SK-N-SH (cell line): ENCODE data around the gene AFAP1. TPM values are rescaled to one million over a fixed set of nuclear protein-coding genes. Genes with fewer than 3 reads are reported as not detected.

Experiments used
- CTCF ChIA-PET: fragments of 300-600, 350-600 bp; formaldehyde crosslinking; extraction: SDS; loops from one replicate; lab custom pipeline; 2021; lab: Yijun Ruan, JAX
- POLR2A ChIA-PET: fragments of 350-600 bp; sonication (Branson Sonifier 250); formaldehyde crosslinking; extraction: SDS; loops from one replicate; lab custom pipeline; 2020; ENCODE audit warnings: antibody characterized with exemption, inconsistent platforms; lab: Yijun Ruan, JAX
- DNase-seq: peaks from one replicate; pipeline ENCODE4 v3.0.0; 2012
- H2AFZ ChIP-seq: fragments of 200-600 bp; sonication (generic); 2 replicates; pipeline ENCODE4 v1.8.1; 2016; ENCODE audit warnings: antibody characterized with exemption, mild to moderate bottlenecking, low read depth
- H3F3A ChIP-seq: fragments of 200-600 bp; sonication (generic); replicated peaks from 2 replicates; pipeline ENCODE3; 2016; ENCODE audit warnings: antibody characterized with exemption, mild to moderate bottlenecking; ENCODE audit not compliant: insufficient read depth
- H3K27ac ChIP-seq, 2 experiments: fragments of 200-500 bp in 1 of 2; fragments of 200-600 bp in 1 of 2; sonication (Bioruptor generic) in 1 of 2; sonication (generic), shearing (Covaris generic) in 1 of 2; 2 replicates each; pipeline versions ENCODE4 v1.5.1 to v1.6.1; 2014 to 2016; ENCODE audit warnings: low read depth in 2 of 2, inconsistent platforms in 1 of 2, low read length in 1 of 2, mild to moderate bottlenecking in 1 of 2, mixed read lengths in 1 of 2
- H3K27me3 ChIP-seq: fragments of 200-600 bp; sonication (generic), shearing (Covaris generic); 2 replicates; pipeline ENCODE4 v1.6.1; 2016; ENCODE audit warnings: mixed run types; ENCODE audit not compliant: insufficient read depth
- H3K36me3 ChIP-seq, 2 experiments: fragments of 200-500 bp in 1 of 2; fragments of 200-600 bp in 1 of 2; sonication (Bioruptor generic) in 1 of 2; sonication (generic) in 1 of 2; replicated peaks in 1 of 2; 2 replicates each; pipeline versions ENCODE3 to v1.5.1; 2014 to 2016; ENCODE audit warnings: low read length in 1 of 2, mild to moderate bottlenecking in 1 of 2; ENCODE audit not compliant: insufficient read depth in 2 of 2, control insufficient read depth in 1 of 2
- H3K4me1 ChIP-seq, 2 experiments: fragments of 200-500 bp in 1 of 2; fragments of 200-600 bp in 1 of 2; sonication (Bioruptor generic) in 1 of 2; sonication (generic), shearing (Covaris generic) in 1 of 2; 2 replicates each; pipeline versions ENCODE4 v1.5.1 to v1.6.1; 2014 to 2016; ENCODE audit warnings: low read depth in 1 of 2, low read length in 1 of 2, mixed run types in 1 of 2; ENCODE audit not compliant: insufficient read depth in 2 of 2, control insufficient read depth in 1 of 2
- H3K4me2 ChIP-seq: fragments of 200-600 bp; sonication (generic), shearing (Covaris generic); 2 replicates; pipeline ENCODE4 v1.6.1; 2017; ENCODE audit warnings: mixed run types
- H3K4me3 ChIP-seq, 2 experiments: fragments of 200-500 bp in 1 of 2; fragments of 200-600 bp in 1 of 2; sonication (Bioruptor generic) in 1 of 2; sonication (generic), shearing (Covaris generic) in 1 of 2; 2 replicates each; pipeline versions ENCODE4 v1.5.1 to v1.8.1; 2014 to 2016; ENCODE audit warnings: low read depth in 2 of 2, inconsistent platforms in 1 of 2, low read length in 1 of 2, mild to moderate bottlenecking in 1 of 2, mixed read lengths in 1 of 2, moderate library complexity in 1 of 2
- H3K79me2 ChIP-seq: fragments of 200-600 bp; sonication (generic); 2 replicates; pipeline ENCODE4 v1.8.1; 2017; ENCODE audit warnings: mild to moderate bottlenecking; ENCODE audit not compliant: insufficient read depth
- H3K9ac ChIP-seq: fragments of 200-600 bp; sonication (generic); 2 replicates; pipeline ENCODE4 v1.6.1; 2017; ENCODE audit warnings: mixed run types
- H3K9me2 ChIP-seq: fragments of 200-600 bp; sonication (generic); 2 replicates; pipeline ENCODE4 v1.6.1; 2017; ENCODE audit warnings: mixed run types
- H3K9me3 ChIP-seq: fragments of 200-600 bp; sonication (generic); 2 replicates; pipeline ENCODE4 v1.6.1; 2017; ENCODE audit warnings: mixed run types, mild to moderate bottlenecking, moderate library complexity
- H4K20me1 ChIP-seq: fragments of 200-600 bp; sonication (generic); 2 replicates; pipeline ENCODE4 v1.6.1; 2017; ENCODE audit warnings: mild to moderate bottlenecking, mixed run types; ENCODE audit not compliant: insufficient read depth
- CTCF ChIP-seq: fragments of 200-600 bp; sonication (generic); IDR thresholded peaks from 2 replicates; pipeline ENCODE4 v1.6.1; 2017; ENCODE audit warnings: antibody characterized with exemption, mild to moderate bottlenecking, moderate library complexity
- ELF1 ChIP-seq: IDR thresholded peaks from 2 replicates; pipeline ENCODE4 v1.4.0; 2012
- EP300 ChIP-seq, 2 experiments: IDR thresholded peaks; 2 replicates each; pipeline versions ENCODE4 v1.4.0 to v1.6.1; 2012; ENCODE audit warnings: borderline replicate concordance in 1 of 2, low read depth in 1 of 2, low read length in 1 of 2
- FOXM1 ChIP-seq: IDR thresholded peaks from 2 replicates; pipeline ENCODE4 v1.4.0; 2012; ENCODE audit warnings: low read depth, mild to moderate bottlenecking
- GABPA ChIP-seq: IDR thresholded peaks from 2 replicates; pipeline ENCODE4 v1.4.0; 2012; ENCODE audit warnings: low read depth, mild to moderate bottlenecking
- IRF3 ChIP-seq: fragments of 150-350 bp; IDR thresholded peaks from 2 replicates; pipeline ENCODE4 v1.6.1; 2016; ENCODE audit warnings: mild to moderate bottlenecking, low read depth, low read length
- JUND ChIP-seq: IDR thresholded peaks from 2 replicates; pipeline ENCODE4 v1.4.0; 2012
- MAX ChIP-seq: IDR thresholded peaks from 2 replicates; pipeline ENCODE4 v1.4.0; 2012; ENCODE audit warnings: low read depth
- MEF2A ChIP-seq: IDR thresholded peaks from 2 replicates; pipeline ENCODE4 v1.4.0; 2012; ENCODE audit warnings: low read depth, borderline replicate concordance
- MXI1 ChIP-seq: IDR thresholded peaks from 2 replicates; pipeline ENCODE4 v1.6.1; 2012; ENCODE audit warnings: mild to moderate bottlenecking, low read depth, low read length, improper control_type of control experiment
- NFIC ChIP-seq: IDR thresholded peaks from 2 replicates; pipeline ENCODE4 v1.4.0; 2012; ENCODE audit warnings: borderline replicate concordance
- NRF1 ChIP-seq: IDR thresholded peaks from 2 replicates; pipeline ENCODE4 v1.6.1; 2012; ENCODE audit warnings: low read depth, mild to moderate bottlenecking, low read length
- PBX3 ChIP-seq: IDR thresholded peaks from 2 replicates; pipeline ENCODE4; 2012
- RAD21 ChIP-seq: IDR thresholded peaks from 2 replicates; pipeline ENCODE4 v1.6.1; 2012; ENCODE audit warnings: mild to moderate bottlenecking, low read length
- RCOR1 ChIP-seq: fragments of 150-350 bp; IDR thresholded peaks from 2 replicates; pipeline ENCODE4 v1.6.1; 2017; ENCODE audit warnings: antibody characterized with exemption, low read length
- REST ChIP-seq: IDR thresholded peaks from 2 replicates; pipeline ENCODE4 v1.6.1; 2012; ENCODE audit warnings: mild to moderate bottlenecking, low read depth, low read length, moderate library complexity
- RFX5 ChIP-seq: IDR thresholded peaks from 2 replicates; pipeline ENCODE4 v1.6.1; 2012; ENCODE audit warnings: mild to moderate bottlenecking, improper control_type of control experiment, low read length
- RXRA ChIP-seq: IDR thresholded peaks from 2 replicates; pipeline ENCODE4 v1.4.0; 2012; ENCODE audit warnings: low read depth, mild to moderate bottlenecking, borderline replicate concordance
- SIN3A ChIP-seq: IDR thresholded peaks from 2 replicates; pipeline ENCODE4 v1.6.1; 2012; ENCODE audit warnings: low read depth, mild to moderate bottlenecking, low read length, moderate library complexity, borderline replicate concordance
- SMC3 ChIP-seq: IDR thresholded peaks from 2 replicates; pipeline ENCODE4 v1.6.1; 2012; ENCODE audit warnings: low read depth, low read length, improper control_type of control experiment
- TAF1 ChIP-seq: IDR thresholded peaks from 2 replicates; pipeline ENCODE4 v1.6.1; 2012; ENCODE audit warnings: low read depth, mild to moderate bottlenecking, low read length, moderate library complexity, borderline replicate concordance
- TCF12 ChIP-seq: IDR thresholded peaks from 2 replicates; pipeline ENCODE4 v1.4.0; 2012
- TEAD4 ChIP-seq: IDR thresholded peaks from 2 replicates; pipeline ENCODE4 v1.4.0; 2012; ENCODE audit warnings: mild to moderate bottlenecking, borderline replicate concordance; ENCODE audit not compliant: insufficient read depth
- USF1 ChIP-seq: IDR thresholded peaks from 2 replicates; pipeline ENCODE4 v1.4.0; 2012; ENCODE audit warnings: low read depth, borderline replicate concordance
- USF2 ChIP-seq: fragments of 150-350 bp; IDR thresholded peaks from 2 replicates; pipeline ENCODE4 v1.6.1; 2017; ENCODE audit warnings: antibody characterized with exemption, low read length, low read depth, borderline replicate concordance
- WGBS: methylation state at CpG from one replicate; pipeline ENCODE4 v1.1.6; 2017; ENCODE audit warnings: low lambda C conversion rate; 5-methylcytosine and 5-hydroxymethylcytosine counted together
- polyA plus RNA-seq, 3 experiments: library from polyadenylated mRNA; depleted of rRNA; stranded (reverse); fragments of >200 nt; gene quantifications; 2 replicates each; pipeline ENCODE4 v1.2.3, GENCODE V29; 2012

AFAP1 gene
- polyA plus RNA-seq, 1 of the 3 experiments (the other 2 are of a cell fraction): 67.9 TPM

- H3K4me3 ChIP-seq: no peak overlapping the region
- no peaks in the 10 kb centered on the region for H3K27me3 ChIP-seq
- peaks cover 48% of the 10 kb centered on the region for H3F3A ChIP-seq
- POLR2A ChIA-PET: interaction anchor here (0.8 kb wide), 1 partner anchor 87 kb away, joined by 3 read pairs; no protein-coding TSS in a partner anchor
- peak; percentile 79 for DNase-seq
- peaks cover 29 to 76% of the 10 kb centered on the region in 2 experiments for H3K4me1 ChIP-seq
- H3K79me2 ChIP-seq: peaks cover 100% of the 10 kb centered on the region
- H4K20me1 ChIP-seq: no peaks in the 10 kb centered on the region
- CTCF ChIA-PET: interaction anchor here (0.6 to 17.8 kb wide), 11 partner anchors 13 to 661 kb away, joined by 3 to 228 read pairs (median 4); no protein-coding TSS in a partner anchor
- peak overlapping the region; percentile 5; the same call in 1 of the 2 replicates for H3K9ac ChIP-seq
- 50% methylated on average over 5 of the region's 5 CpGs for WGBS
- peak overlapping the region; percentile 97 to 99 for H3K27ac ChIP-seq
- peak overlapping the region; percentile 26; the same call in 1 of the 2 replicates for H3K4me2 ChIP-seq
- no peak overlapping the region for H2AFZ ChIP-seq
- no peaks in the 10 kb centered on the region for H3K9me3 ChIP-seq
- H3K36me3 ChIP-seq: peaks cover 55 to 78% of the 10 kb centered on the region in 2 experiments
- no peaks in the 10 kb centered on the region for H3K9me2 ChIP-seq
- TF ChIP-seq CTCF: no peak
- TF ChIP-seq SIN3A: no peak
- no peak for TF ChIP-seq MAX
- TF ChIP-seq SMC3: no peak
- peak; percentile 93 for TF ChIP-seq MXI1
- no peak for TF ChIP-seq NRF1
- peak; percentile 15; the same call in 1 of the 2 replicates for TF ChIP-seq TCF12
- TF ChIP-seq IRF3: no peak
- TF ChIP-seq RCOR1: peak; percentile 76; the same call in 1 of the 2 replicates
- TF ChIP-seq EP300 (IDR thresholded peaks at IDR 0.05; ENCODE audit: borderline replicate concordance in 1 of 2, low read depth in 1 of 2, low read length in 1 of 2): peak in 1 of 2 experiments; percentile 92; a peak in 2 of 4 replicates
- TF ChIP-seq USF2: no peak; the same call in 1 of the 2 replicates
- no peak for TF ChIP-seq PBX3
- no peak for TF ChIP-seq RXRA
- TF ChIP-seq TEAD4: no peak
- TF ChIP-seq ELF1: no peak
- TF ChIP-seq JUND: no peak
- no peak for TF ChIP-seq FOXM1
- no peak for TF ChIP-seq GABPA
- TF ChIP-seq RAD21: peak; percentile 36
- no peak for TF ChIP-seq MEF2A
- no peak for TF ChIP-seq RFX5
- peak; percentile 65; the same call in 1 of the 2 replicates for TF ChIP-seq NFIC
- no peak for TF ChIP-seq TAF1
- no peak for TF ChIP-seq USF1
- no peak for TF ChIP-seq REST
Measured at GRCh38 chr4:7818399-7818911, 121.2 kb downstream of the AFAP1 start.
